SK-N-SH treated with all-trans-retinoic acid at 6 μM for 48 hours (cell line): Measurements from ENCODE around the gene FAM184A.

Experiments
- ATAC-seq: fragments of 200-7000 bp; cut with Tn5 transposase; 3 replicates; pipeline ENCODE4 v1.9.1; 2020; ENCODE audit warnings: mild to moderate bottlenecking, moderate library complexity
- ARNTL ChIP-seq: fragments of 450-650 bp; formaldehyde crosslinking; IDR thresholded peaks from 2 replicates; pipeline ENCODE4 v1.5.0; 2020; ENCODE audit warnings: low read depth, mild to moderate bottlenecking, moderate library complexity, borderline replicate concordance
- BACH2 ChIP-seq: fragments of 250-450 bp; sonication (Bioruptor Pico); IDR thresholded peaks from 2 replicates; pipeline ENCODE4 v1.9.0; 2021; ENCODE audit warnings: mild to moderate bottlenecking, borderline replicate concordance
- CREB5 ChIP-seq: fragments of 250-450 bp; sonication (Bioruptor Pico); IDR thresholded peaks from 2 replicates; pipeline ENCODE4 v1.5.1; 2020; ENCODE audit warnings: low read depth, mild to moderate bottlenecking, moderate library complexity
- CSDC2 ChIP-seq: fragments of 250-450 bp; sonication (Bioruptor Pico); IDR thresholded peaks from 2 replicates; pipeline ENCODE4 v1.5.0; 2020; ENCODE audit warnings: mild to moderate bottlenecking, moderate library complexity
- CSRNP3 ChIP-seq: fragments of 250-450 bp; sonication (Bioruptor Pico); IDR thresholded peaks from 2 replicates; pipeline ENCODE4 v1.5.1; 2021; ENCODE audit warnings: mild to moderate bottlenecking, moderate library complexity
- ESRRG ChIP-seq: fragments of 250-450 bp; sonication (Bioruptor Pico); IDR thresholded peaks from 2 replicates; pipeline ENCODE4 v1.6.1; 2021; ENCODE audit warnings: mild to moderate bottlenecking
- GLIS3 ChIP-seq: fragments of 250-450 bp; sonication (Bioruptor Pico); IDR thresholded peaks from 2 replicates; pipeline ENCODE4 v1.5.0; 2020; ENCODE audit warnings: mild to moderate bottlenecking, moderate library complexity
- ISL1 ChIP-seq: fragments of 250-450 bp; sonication (Bioruptor Pico); IDR thresholded peaks from 2 replicates; pipeline ENCODE4 v2.1.2; 2022; ENCODE audit warnings: mild to moderate bottlenecking, moderate library complexity
- OSR1 ChIP-seq: fragments of 250-450 bp; sonication (Bioruptor Pico); IDR thresholded peaks from 2 replicates; pipeline ENCODE4 v1.8.0; 2022; ENCODE audit warnings: moderate library complexity, mild to moderate bottlenecking, inconsistent platforms
- PATZ1 ChIP-seq: fragments of 250-450 bp; sonication (Bioruptor Pico); IDR thresholded peaks from 2 replicates; pipeline ENCODE4 v1.8.0; 2020; ENCODE audit warnings: mild to moderate bottlenecking, moderate library complexity, borderline replicate concordance
- POU6F1 ChIP-seq: fragments of 250-450 bp; sonication (Bioruptor Pico); IDR thresholded peaks from 2 replicates; pipeline ENCODE4 v1.8.0; 2021; ENCODE audit warnings: low read depth, mild to moderate bottlenecking, moderate library complexity, borderline replicate concordance
- PPARA ChIP-seq: fragments of 250-450 bp; sonication (Bioruptor Pico); IDR thresholded peaks from 2 replicates; pipeline ENCODE4 v1.5.0; 2020; ENCODE audit warnings: mild to moderate bottlenecking, borderline replicate concordance
- RARB ChIP-seq: fragments of 250-450 bp; sonication (Bioruptor Pico); IDR thresholded peaks from 2 replicates; pipeline ENCODE4 v1.8.0; 2021; ENCODE audit warnings: mild to moderate bottlenecking, moderate library complexity
- SNAI2 ChIP-seq: fragments of 250-450 bp; sonication (Bioruptor Pico); IDR thresholded peaks from 2 replicates; pipeline ENCODE4 v1.5.0; 2020; ENCODE audit warnings: mild to moderate bottlenecking, moderate library complexity
- TCF4 ChIP-seq: fragments of 250-450 bp; sonication (Bioruptor Pico); IDR thresholded peaks from 2 replicates; pipeline ENCODE4 v1.8.0; 2021; ENCODE audit warnings: mild to moderate bottlenecking, moderate library complexity, borderline replicate concordance
- TOX ChIP-seq: fragments of 250-450 bp; sonication (Bioruptor Pico); IDR thresholded peaks from 2 replicates; pipeline ENCODE4 v1.8.0; 2021; ENCODE audit warnings: mild to moderate bottlenecking, moderate library complexity, borderline replicate concordance
- TSHZ2 ChIP-seq: fragments of 250-450 bp; sonication (Bioruptor Pico); IDR thresholded peaks from 2 replicates; pipeline ENCODE4 v1.5.0; 2020; ENCODE audit warnings: mild to moderate bottlenecking, moderate library complexity
- ZC3H10 ChIP-seq: fragments of 250-450 bp; sonication (Bioruptor Pico); IDR thresholded peaks from 2 replicates; pipeline ENCODE4 v1.5.1; 2021; ENCODE audit warnings: mild to moderate bottlenecking, moderate library complexity
- ZFP3 ChIP-seq: fragments of 250-450 bp; sonication (Bioruptor Pico); IDR thresholded peaks from 2 replicates; pipeline ENCODE4 v1.5.0; 2020; ENCODE audit warnings: mild to moderate bottlenecking, moderate library complexity
- ZFP30 ChIP-seq: fragments of 450-650 bp; formaldehyde crosslinking; IDR thresholded peaks from 2 replicates; pipeline ENCODE4 v1.5.0; 2022; ENCODE audit warnings: mild to moderate bottlenecking, moderate library complexity
- ZNF565 ChIP-seq: fragments of 450-650 bp; formaldehyde crosslinking; conservative IDR thresholded peaks from 2 replicates; pipeline ENCODE4 v1.5.0; 2020; ENCODE audit warnings: low read depth, mild to moderate bottlenecking, moderate library complexity
- ZNF70 ChIP-seq: fragments of 450-650 bp; formaldehyde crosslinking; IDR thresholded peaks from 2 replicates; pipeline ENCODE4 v1.5.0; 2020; ENCODE audit warnings: mild to moderate bottlenecking, moderate library complexity

The FAM184A gene

GRCh38 chr6:118992186-118992795 lies 86.2 kb downstream of the FAM184A start (continued):
- TF ChIP-seq TOX (no peak), ZFP3 (CRISPR knock-in tag) (no peak), PPARA (CRISPR knock-in tag) (no peak), ARNTL (CRISPR knock-in tag) (no peak), TCF4 (CRISPR knock-in tag) (no peak), ZNF565 (no peak), ZC3H10 (no peak), ZFP30 (CRISPR knock-in tag) (no peak), CSRNP3 (CRISPR knock-in tag) (no peak), ESRRG (CRISPR knock-in tag) (no peak)

GRCh38 chr6:118986312-118986711 lies 92.2 kb downstream of the FAM184A start:
- TF ChIP-seq ZNF70 (CRISPR knock-in tag) (no peak), RARB (CRISPR knock-in tag) (no peak), CSDC2 (CRISPR knock-in tag) (no peak), ZFP30 (CRISPR knock-in tag) (no peak), ZNF565 (no peak), GLIS3 (CRISPR knock-in tag) (no peak), ISL1 (CRISPR knock-in tag) (no peak), PATZ1 (CRISPR knock-in tag) (no peak), PPARA (CRISPR knock-in tag) (no peak), POU6F1 (no peak), TOX (no peak), ZFP3 (CRISPR knock-in tag) (no peak), OSR1 (no peak), ZC3H10 (no peak), TSHZ2 (CRISPR knock-in tag) (no peak), ESRRG (CRISPR knock-in tag) (no peak), TCF4 (CRISPR knock-in tag) (no peak), BACH2 (no peak), CREB5 (CRISPR knock-in tag) (no peak)
- TF ChIP-seq, all 23 proteins: peak for 0
- no peak for ATAC-seq

- ATAC-seq: no peak
- no peak for TF ChIP-seq ZFP3 (CRISPR knock-in tag)
- no peak for TF ChIP-seq ESRRG (CRISPR knock-in tag)
- TF ChIP-seq ZFP30 (CRISPR knock-in tag): no peak
- TF ChIP-seq GLIS3 (CRISPR knock-in tag): no peak
- no peak for TF ChIP-seq BACH2
- no peak for TF ChIP-seq OSR1
- TF ChIP-seq TOX: no peak
- TF ChIP-seq SNAI2 (CRISPR knock-in tag): no peak
- no peak for TF ChIP-seq ZNF70 (CRISPR knock-in tag)
- TF ChIP-seq TCF4 (CRISPR knock-in tag): no peak
- no peak for TF ChIP-seq POU6F1
- no peak for TF ChIP-seq RARB (CRISPR knock-in tag)
- TF ChIP-seq PATZ1 (CRISPR knock-in tag): no peak
Measured at GRCh38 chr6:118985123-118985830, 93.2 kb downstream of the FAM184A start.
